NCI-H748 (cell line): ENCODE results near the gene SARNP.

Experiments used
- DNase-seq: peaks from one replicate; lab custom pipeline; 2025; ENCODE audit not compliant: unreplicated experiment; lab: John Stamatoyannopoulos, UW

Gene SARNP

GRCh38 chr12:55726971-55727370, 90.6 kb downstream of the SARNP start:
- no peak for DNase-seq

GRCh38 chr12:55725556-55725955, 92.0 kb downstream of the SARNP start:
- DNase-seq: no peak

- DNase-seq: no peak
Measured at GRCh38 chr12:55724940-55725309, 92.6 kb downstream of the SARNP start.

- peak; percentile 59 for DNase-seq
Measured at GRCh38 chr12:55724226-55724939, 93.1 kb downstream of the SARNP start.

GRCh38 chr12:55723516-55724225, 93.9 kb downstream of the SARNP start:
- DNase-seq: no peak

- DNase-seq: no peak
Measured at GRCh38 chr12:55722948-55723347, 94.6 kb downstream of the SARNP start.

- DNase-seq: no peak
Measured at GRCh38 chr12:55721601-55722213, 95.8 kb downstream of the SARNP start.

GRCh38 chr12:55720894-55721444, 96.6 kb downstream of the SARNP start:
- DNase-seq: peak; percentile 52

- DNase-seq: no peak
Measured at GRCh38 chr12:55720071-55720564, 97.4 kb downstream of the SARNP start, which contains the start of gene RDH5. Gene RDH5 (plus strand): TSS chr12:55720393. CDS start chr12:55721185, 792 bp downstream.

- no peak for DNase-seq
Measured at GRCh38 chr12:55719371-55719770, 98.2 kb downstream of the SARNP start.

GRCh38 chr12:55718624-55719275, 98.8 kb downstream of the SARNP start:
- no peak for DNase-seq

- no peak for DNase-seq
Measured at GRCh38 chr12:55718015-55718414, 99.5 kb downstream of the SARNP start.

- DNase-seq: no peak
Measured at GRCh38 chr12:55717011-55718007, 100.2 kb downstream of the SARNP start.

GRCh38 chr12:55716582-55716957, 101.0 kb downstream of the SARNP start:
- DNase-seq: no peak

GRCh38 chr12:55715833-55716581, 101.5 kb downstream of the SARNP start, which contains the start of gene BLOC1S1:
Gene BLOC1S1 (plus strand): TSS chr12:55716046. CDS start chr12:55716052, 6 bp downstream.
- peak; percentile 97 for DNase-seq

GRCh38 chr12:55715169-55715764, 102.3 kb downstream of the SARNP start:
- no peak for DNase-seq

GRCh38 chr12:55713721-55714120, 103.8 kb downstream of the SARNP start:
- no peak for DNase-seq

GRCh38 chr12:55712700-55713415, 104.7 kb downstream of the SARNP start:
- DNase-seq: no peak
